HCT116 (cell line): ENCODE measurements around the gene TSC22D1. TPM values are rescaled to one million over a fixed set of nuclear protein-coding genes. Genes with fewer than 3 reads are reported as not detected.

Source experiments
- ATAC-seq: fragments of 200-7000 bp; cut with Tn5 transposase; 2 replicates; pipeline ENCODE4 v1.9.1; 2020; ENCODE audit warnings: mild to moderate bottlenecking, moderate library complexity
- BruUV-seq: library from RNA; stranded (reverse); fragments of 400-500 nt; replicated peaks from 2 replicates; lab custom pipeline; 2021; lab: Mats Ljungman, UMichigan
- CTCF ChIA-PET: fragments of 300-600 bp; sonication (Branson Sonifier 250); formaldehyde crosslinking; loops from one replicate; lab custom pipeline; 2021; ENCODE audit warnings: antibody characterized with exemption; lab: Charles Lee
- POLR2A ChIA-PET: fragments of 300-600, 350-600 bp; sonication (Branson Sonifier 250); formaldehyde crosslinking; loops from one replicate; lab custom pipeline; 2021; ENCODE audit warnings: antibody characterized with exemption; lab: Charles Lee
- RAD21 ChIA-PET, 2 experiments: fragments of 300-600 bp; sonication (Branson Sonifier 250); formaldehyde crosslinking; loops; one replicate each; lab custom pipeline; 2023; ENCODE audit warnings: low total read pairs in 2 of 2; ENCODE audit not compliant: uncharacterized antibody in 2 of 2, unreplicated experiment in 2 of 2, low non-redundant PET in 1 of 2; lab: Charles Lee
- DNase-seq: peaks from one replicate; pipeline ENCODE4 v3.0.0-alpha.2; 2010; ENCODE audit warnings: low read depth, low spot score
- H2AFZ ChIP-seq: fragments of 200-600 bp; shearing (Covaris generic), sonication (generic); 2 replicates; pipeline ENCODE4 v1.6.1; 2017; ENCODE audit warnings: low read depth, mixed run types, mixed read lengths, antibody characterized with exemption, low read length; ENCODE audit not compliant: poor library complexity, severe bottlenecking
- H3K27ac ChIP-seq: 2 replicates; pipeline ENCODE4 v1.5.1; 2012; ENCODE audit warnings: low read depth, low read length
- H3K27me3 ChIP-seq: fragments of 200-600 bp; sonication (generic); 2 replicates; pipeline ENCODE4 v1.6.1; 2016; ENCODE audit warnings: mixed run types, low read length, mixed read lengths; ENCODE audit not compliant: insufficient read depth
- H3K36me3 ChIP-seq, 2 experiments: fragments of 200-500 bp in 1 of 2; fragments of 200-600 bp in 1 of 2; sonication (Bioruptor generic) in 1 of 2; sonication (generic) in 1 of 2; 2 replicates each; pipeline versions ENCODE4 v1.5.1 to v1.6.1; 2014 to 2016; ENCODE audit warnings: low read length in 2 of 2, inconsistent platforms in 1 of 2, mixed read lengths in 1 of 2, mixed run types in 1 of 2; ENCODE audit not compliant: insufficient read depth in 2 of 2, control insufficient read depth in 1 of 2
- H3K4me1 ChIP-seq, 2 experiments: fragments of 200-600 bp in 1 of 2; sonication (generic) in 1 of 2; 2 replicates each; pipeline versions ENCODE4 v1.5.1 to v1.6.1; 2012 to 2017; ENCODE audit warnings: low read length in 2 of 2, inconsistent platforms in 1 of 2, mild to moderate bottlenecking in 1 of 2, mixed read lengths in 1 of 2, mixed run types in 1 of 2, moderate library complexity in 1 of 2; ENCODE audit not compliant: insufficient read depth in 2 of 2, control insufficient read depth in 1 of 2
- H3K4me2 ChIP-seq: fragments of 200-600 bp; sonication (generic); 2 replicates; pipeline ENCODE4 v1.6.1; 2017; ENCODE audit warnings: mixed run types, low read length, mixed read lengths
- H3K4me3 ChIP-seq, 2 experiments: fragments of 200-600 bp in 1 of 2; sonication (generic) in 1 of 2; replicated peaks in 1 of 2; 2 replicates each; pipeline ENCODE4 v1.5.1; 2011 to 2016; ENCODE audit warnings: low read length in 2 of 2, control low read depth in 1 of 2, low read depth in 1 of 2, mild to moderate bottlenecking in 1 of 2, mixed read lengths in 1 of 2, mixed run types in 1 of 2
- H3K79me2 ChIP-seq: fragments of 200-600 bp; sonication (generic); 2 replicates; pipeline ENCODE4 v1.6.1; 2017; ENCODE audit warnings: mild to moderate bottlenecking, mixed run types, low read length, moderate library complexity, mixed read lengths; ENCODE audit not compliant: insufficient read depth
- H3K9ac ChIP-seq: fragments of 200-600 bp; sonication (generic); 2 replicates; pipeline ENCODE4 v1.6.1; 2016; ENCODE audit warnings: low read length, mixed read lengths
- H3K9me2 ChIP-seq: fragments of 200-600 bp; sonication (generic), shearing (Covaris generic); 2 replicates; pipeline ENCODE4 v1.6.1; 2017; ENCODE audit warnings: mixed run types, mild to moderate bottlenecking, moderate library complexity; ENCODE audit not compliant: insufficient read depth
- H3K9me3 ChIP-seq, 2 experiments: fragments of 200-500 bp in 1 of 2; fragments of 200-600 bp in 1 of 2; sonication (Bioruptor generic) in 1 of 2; sonication (generic) in 1 of 2; 2 replicates each; pipeline ENCODE4 v1.6.1; 2014 to 2017; ENCODE audit warnings: low read length in 2 of 2, mixed read lengths in 2 of 2, inconsistent platforms in 1 of 2, low read depth in 1 of 2, mild to moderate bottlenecking in 1 of 2, mixed run types in 1 of 2, moderate library complexity in 1 of 2; ENCODE audit not compliant: control insufficient read depth in 1 of 2, insufficient read depth in 1 of 2
- H4K20me1 ChIP-seq: fragments of 200-600 bp; sonication (generic), shearing (Covaris generic); 2 replicates; pipeline ENCODE4 v1.6.1; 2017; ENCODE audit warnings: mixed run types, mild to moderate bottlenecking, moderate library complexity; ENCODE audit not compliant: insufficient read depth
- CBX3 ChIP-seq: IDR thresholded peaks from 2 replicates; pipeline ENCODE4 v1.6.1; 2012; ENCODE audit warnings: low read depth
- EGR1 ChIP-seq: IDR thresholded peaks from 2 replicates; pipeline ENCODE4 v1.6.1; 2012; ENCODE audit warnings: low read depth
- ELF1 ChIP-seq: IDR thresholded peaks from 2 replicates; pipeline ENCODE4 v1.6.1; 2012; ENCODE audit warnings: low read depth, borderline replicate concordance
- RAD21 ChIP-seq: IDR thresholded peaks from 2 replicates; pipeline ENCODE4 v1.6.1; 2012; ENCODE audit warnings: low read depth, mild to moderate bottlenecking
- TCF7L2 ChIP-seq: IDR thresholded peaks from 2 replicates; pipeline ENCODE4 v1.7.0; 2011; ENCODE audit warnings: borderline replicate concordance, inconsistent platforms; ENCODE audit not compliant: insufficient read depth, insufficient read length; ENCODE audit errors: extremely low read depth
- YY1 ChIP-seq: IDR thresholded peaks from 2 replicates; pipeline ENCODE4 v1.6.1; 2011; ENCODE audit warnings: low read length, low read depth, moderate library complexity, mild to moderate bottlenecking; ENCODE audit not compliant: insufficient replicate concordance; ENCODE audit errors: extremely low read depth
- intact Hi-C: fragments of 100-400 bp; cut with micrococcal nuclease; formaldehyde crosslinking; loops from 2 replicates; pipeline ENCODE4 v1.10.0; 2022
- total RNA-seq: library from RNA; stranded (reverse); gene quantifications from one replicate; pipeline ENCODE4 v1.2.1, GENCODE V29; 2021; ENCODE audit not compliant: unreplicated experiment

TSC22D1 gene
- total RNA-seq, 1 experiment from 2014 or later, result 268 TPM

DNA sequence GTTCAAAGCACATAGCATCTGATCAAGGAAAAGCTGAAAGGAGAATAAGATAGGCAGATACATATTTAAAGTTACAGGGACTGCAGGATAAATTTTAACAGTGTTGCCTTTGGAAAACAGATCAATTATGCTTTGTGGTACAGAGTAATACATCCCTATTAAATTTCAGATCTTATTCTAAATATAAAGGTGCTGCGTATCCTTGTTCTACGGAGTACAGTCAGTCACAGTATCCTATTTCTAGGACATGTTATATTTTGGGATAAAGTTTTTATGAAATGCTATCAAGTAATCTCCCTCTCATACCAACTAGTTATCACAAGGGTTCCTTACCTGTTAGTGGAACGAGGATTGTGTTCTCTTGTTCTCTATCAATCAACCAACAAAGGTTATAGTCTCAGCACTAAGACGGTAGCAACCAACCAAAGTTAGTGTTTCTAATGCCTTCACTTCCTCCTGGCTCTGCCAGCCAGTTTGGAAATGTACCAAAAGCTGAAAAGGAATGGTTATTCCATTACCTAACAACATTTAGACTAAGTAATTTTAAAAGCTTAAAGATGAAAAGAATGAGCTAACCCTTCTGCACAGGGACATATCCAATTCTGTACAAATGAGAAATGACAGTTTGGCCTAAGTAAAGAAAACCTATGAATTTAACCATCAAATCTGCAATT is 35.2 kb downstream of the TSC22D1 start:
- H3K4me1 ChIP-seq, result no peaks in the 10 kb centered on the region
- ChIA-PET RAD21 (no interaction called here), POLR2A (interaction anchor here (1.2 kb wide), 1 partner anchor 151 kb away, joined by 3 read pairs; no protein-coding TSS in a partner anchor), CTCF (no interaction called here)
- no peak overlapping the region for H3K4me2 ChIP-seq
- BruUV-seq, result no TSS peak
- no peak for DNase-seq
- no peak overlapping the region for H3K4me3 ChIP-seq
- H3K36me3 ChIP-seq, result no peaks in the 10 kb centered on the region; a peak in 1 of 4 replicates
- no peak overlapping the region for H3K9ac ChIP-seq
- H3K27ac ChIP-seq, result no peak overlapping the region
- no peaks in the 10 kb centered on the region; the same call in 1 of the 2 replicates for H3K79me2 ChIP-seq
- TF ChIP-seq RAD21 (no peak), EGR1 (no peak)
- H3K9me2 ChIP-seq, result no peaks in the 10 kb centered on the region; the same call in 1 of the 2 replicates
- no peak overlapping the region for H2AFZ ChIP-seq
- H3K27me3 ChIP-seq, result no peaks in the 10 kb centered on the region
- no peaks in the 10 kb centered on the region for H3K9me3 ChIP-seq
- no peak for ATAC-seq
- intact Hi-C loops, result no loop called here
- no peaks in the 10 kb centered on the region for H4K20me1 ChIP-seq

DNA sequence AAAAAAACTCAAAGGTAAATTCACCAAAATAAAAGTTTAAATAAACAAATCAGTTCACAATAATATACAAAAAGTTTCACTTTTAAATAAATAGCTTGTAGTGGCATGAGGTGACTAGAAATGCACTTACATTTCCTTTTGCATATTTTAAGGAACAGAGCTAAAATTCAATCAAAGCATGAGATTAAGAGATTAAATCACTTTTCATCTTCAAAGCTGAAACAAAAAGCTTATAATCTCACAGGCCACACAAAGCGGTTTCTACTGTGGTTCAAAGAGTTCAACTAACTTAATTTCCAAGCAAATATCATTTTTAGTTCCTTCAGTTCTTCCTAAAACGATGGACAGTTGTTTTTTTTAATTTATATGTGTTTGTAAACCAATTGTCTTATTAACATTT is 38.9 kb downstream of the TSC22D1 start:
- ChIA-PET RAD21 (no interaction called here), CTCF (no interaction called here), POLR2A (no interaction called here)
- Histone ChIP-seq H3K27ac (no peak overlapping the region), H3K4me2 (no peak overlapping the region), H3K79me2 (no peaks in the 10 kb centered on the region; the same call in 1 of the 2 replicates), H3K9me3 (no peaks in the 10 kb centered on the region), H3K27me3 (no peaks in the 10 kb centered on the region), H4K20me1 (no peaks in the 10 kb centered on the region), H3K4me3 (no peak overlapping the region), H3K9me2 (no peaks in the 10 kb centered on the region), H3K9ac (no peak overlapping the region), H3K4me1 (no peaks in the 10 kb centered on the region), H3K36me3 (no peaks in the 10 kb centered on the region; a peak in 1 of 4 replicates), H2AFZ (no peak overlapping the region)
- intact Hi-C loops, result no loop called here
- no TSS peak for BruUV-seq
- TF ChIP-seq YY1 (no peak), ELF1 (no peak), TCF7L2 (no peak), CBX3 (no peak)
- DNase-seq (no peak), ATAC-seq (no peak)
